Endothelial cell of umbilical vein (primary cell): ENCODE data around the gene CST8. TPM values are rescaled to one million over a fixed set of nuclear protein-coding genes. Genes with fewer than 3 reads are reported as not detected.

Source experiments
- BruUV-seq: library from RNA; stranded (reverse); fragments of 400-500 nt; replicated peaks from 2 replicates; lab custom pipeline; 2021; lab: Mats Ljungman, UMichigan
- CTCF ChIA-PET: fragments of 300-600, 350-600 bp; sonication (Branson Sonifier 250); formaldehyde crosslinking; loops from one replicate; lab custom pipeline; 2021; ENCODE audit warnings: antibody characterized with exemption, inconsistent platforms; lab: Charles Lee
- POLR2A ChIA-PET: fragments of 300-600, 350-600 bp; sonication (Branson Sonifier 250); formaldehyde crosslinking; loops from one replicate; lab custom pipeline; 2021; ENCODE audit warnings: antibody characterized with exemption, inconsistent platforms; lab: Charles Lee
- DNase-seq: peaks from one replicate; pipeline ENCODE4 v3.0.0-alpha.2; 2011; ENCODE audit warnings: low read depth, low spot score
- FAIRE-seq: peaks from 2 replicates; lab custom pipeline; 2011; peaks lifted over from hg19 to GRCh38; lab: Jason Lieb, UNC
- H2AFZ ChIP-seq: 2 replicates; pipeline ENCODE4 v1.6.0; 2012; ENCODE audit warnings: low read depth, low read length, control low read depth, inconsistent platforms
- H3K27ac ChIP-seq: 2 replicates; pipeline ENCODE4 v1.5.1; 2011; ENCODE audit warnings: low read depth, mild to moderate bottlenecking, control low read depth, low read length, moderate library complexity; ENCODE audit not compliant: insufficient read depth
- H3K27me3 ChIP-seq, 2 experiments: 2 replicates each; pipeline versions ENCODE4 v1.6.0 to v1.6.1; 2011; ENCODE audit warnings: low read length in 2 of 2, mixed read lengths in 1 of 2; ENCODE audit not compliant: control insufficient read depth in 2 of 2, insufficient read depth in 2 of 2
- H3K36me3 ChIP-seq, 2 experiments: 2 replicates in 1 of 2; 3 replicates in 1 of 2; pipeline ENCODE4 v1.5.1; 2011; ENCODE audit warnings: low read length in 2 of 2, mild to moderate bottlenecking in 1 of 2, moderate library complexity in 1 of 2; ENCODE audit not compliant: control insufficient read depth in 2 of 2, insufficient read depth in 2 of 2; ENCODE audit errors: extremely low read depth in 1 of 2
- H3K4me1 ChIP-seq: 3 replicates; pipeline ENCODE4 v1.5.1; 2011; ENCODE audit warnings: mild to moderate bottlenecking, low read length; ENCODE audit not compliant: control insufficient read depth, insufficient read depth; ENCODE audit errors: extremely low read depth
- H3K4me2 ChIP-seq: 2 replicates; pipeline ENCODE4 v1.6.1; 2011; ENCODE audit warnings: low read length, control low read depth, mixed read lengths; ENCODE audit not compliant: insufficient read depth
- H3K4me3 ChIP-seq, 3 experiments: fragments of 200-600 bp in 1 of 3; sonication (generic), shearing (Covaris generic) in 1 of 3; replicated peaks in 1 of 3; 2 replicates each; pipeline ENCODE4 v1.5.1; 2011 to 2016; ENCODE audit warnings: control low read depth in 3 of 3, low read length in 3 of 3, mild to moderate bottlenecking in 2 of 3, inconsistent platforms in 1 of 3, low read depth in 1 of 3, moderate library complexity in 1 of 3; ENCODE audit not compliant: insufficient read depth in 1 of 3
- H3K79me2 ChIP-seq: 2 replicates; pipeline ENCODE4 v1.6.0; 2012; ENCODE audit warnings: low read length, inconsistent platforms; ENCODE audit not compliant: control insufficient read depth, insufficient read depth
- H3K9ac ChIP-seq: replicated peaks from 2 replicates; pipeline ENCODE3; 2011; ENCODE audit warnings: low read length, control low read depth; ENCODE audit not compliant: insufficient read depth; ENCODE audit errors: extremely low read depth
- H3K9me1 ChIP-seq: replicated peaks from 3 replicates; pipeline ENCODE4 v1.6.0; 2011; ENCODE audit warnings: mild to moderate bottlenecking, low read length; ENCODE audit not compliant: control insufficient read depth, insufficient read depth; ENCODE audit errors: extremely low read depth
- H3K9me3 ChIP-seq: replicated peaks from 2 replicates; pipeline ENCODE4 v1.5.1; 2012; ENCODE audit warnings: low read length, inconsistent platforms; ENCODE audit not compliant: control insufficient read depth, insufficient read depth
- H4K20me1 ChIP-seq: replicated peaks from 2 replicates; pipeline ENCODE3; 2011; ENCODE audit warnings: mild to moderate bottlenecking, low read length; ENCODE audit not compliant: control insufficient read depth, insufficient read depth; ENCODE audit errors: extremely low read depth
- EZH2 ChIP-seq: IDR thresholded peaks from 2 replicates; pipeline ENCODE4 v1.6.1; 2012; ENCODE audit warnings: borderline replicate concordance, low read depth, mild to moderate bottlenecking, moderate library complexity, low read length, inconsistent platforms; ENCODE audit not compliant: severe bottlenecking
- FOS ChIP-seq: IDR thresholded peaks from 2 replicates; pipeline ENCODE4 v1.6.1; 2011; ENCODE audit warnings: mild to moderate bottlenecking, low read length, moderate library complexity, borderline replicate concordance; ENCODE audit not compliant: insufficient read depth
- GATA2 ChIP-seq: IDR thresholded peaks from 2 replicates; pipeline ENCODE4 v1.7.0; 2011; ENCODE audit warnings: low read depth, mild to moderate bottlenecking, moderate library complexity, mixed read lengths, low read length; ENCODE audit not compliant: insufficient read length, insufficient read depth
- JUN ChIP-seq: IDR thresholded peaks from 2 replicates; pipeline ENCODE4 v1.6.1; 2011; ENCODE audit warnings: borderline replicate concordance, low read depth; ENCODE audit not compliant: insufficient read length, insufficient read depth
- MYC ChIP-seq: IDR thresholded peaks from one replicate; pipeline ENCODE4 v1.6.1; 2011; ENCODE audit warnings: mild to moderate bottlenecking, low read depth, low read length
- POLR2A ChIP-seq: IDR thresholded peaks from 2 replicates; pipeline ENCODE4 v1.6.1; 2012; ENCODE audit warnings: low read depth, mild to moderate bottlenecking, control low read depth, low read length
- dilution Hi-C: fragments of 300-500 bp; cut with MboI; formaldehyde crosslinking; loops from one replicate; pipeline ENCODE4 v1.15.0; 2019; ENCODE audit warnings: low sequenced_read_pairs; ENCODE audit not compliant: extremely low pct_ligation_motif_present
- intact Hi-C: fragments of 100-400 bp; cut with micrococcal nuclease; formaldehyde crosslinking; loops from one replicate; pipeline ENCODE4 v1.10.0; 2022
- polyA plus RNA-seq, 4 experiments: library from polyadenylated mRNA; depleted of rRNA in 3 of 4; stranded (reverse) in 3 of 4; unstranded in 1 of 4; fragments of >200 nt; gene quantifications; 2 replicates each; pipeline versions ENCODE4 v1.2.1 to v1.2.3, GENCODE V29; 2011 to 2012; ENCODE audit warnings: missing spikeins in 1 of 4
- total RNA-seq: library from RNA; stranded (reverse); gene quantifications from 2 replicates; pipeline ENCODE4 v1.2.3, GENCODE V29; 2021
- TF ChIP-seq, protein P1 (sequence below), 2 donors: IDR thresholded peaks; 1 replicate in 1 of 2; 2 replicates in 1 of 2; pipeline ENCODE4 v1.5.1; 2011; ENCODE audit warnings: low read length in 2 of 2, mild to moderate bottlenecking in 2 of 2, moderate library complexity in 2 of 2, control low read depth in 1 of 2, inconsistent platforms in 1 of 2, low read depth in 1 of 2; ENCODE audit not compliant: insufficient read depth in 1 of 2; ENCODE audit errors: extremely low read depth in 1 of 2

CST8 gene
- total and polyA plus RNA-seq, 2 donors (not counting 3 experiments of a cell fraction or from before 2014, with no cell fraction given), result not detected

DNA sequence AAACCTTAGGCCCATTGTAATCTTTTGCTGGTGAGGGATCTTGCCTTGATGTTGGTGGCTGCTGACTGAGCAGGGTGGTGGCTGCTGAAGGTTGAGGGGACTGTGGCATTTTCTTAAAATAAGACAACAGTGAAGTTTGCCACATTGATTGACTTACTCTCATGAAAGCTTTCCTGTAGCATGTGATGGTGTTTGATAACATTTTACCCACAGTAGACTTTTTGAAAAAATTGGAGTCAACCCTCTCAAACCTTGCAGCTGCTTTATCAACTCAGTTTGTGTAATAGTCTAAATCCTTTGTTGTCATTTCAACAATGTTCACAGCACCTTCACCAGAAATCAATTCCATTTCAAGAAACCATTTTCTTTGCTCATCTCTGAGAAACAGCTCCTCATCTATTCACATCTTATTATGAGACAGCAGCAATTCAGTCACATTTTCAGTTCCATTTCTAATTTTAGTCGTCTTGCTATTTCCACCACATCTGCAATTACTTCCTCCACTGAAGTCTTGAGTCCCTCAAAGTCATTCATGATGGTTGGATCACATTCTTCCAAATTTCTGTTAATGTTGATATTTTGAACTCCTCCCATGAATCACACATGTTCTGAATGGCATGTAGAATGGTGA, 40.1 kb downstream of the CST8 start:
- dilution Hi-C loops, result no loop called here

DNA sequence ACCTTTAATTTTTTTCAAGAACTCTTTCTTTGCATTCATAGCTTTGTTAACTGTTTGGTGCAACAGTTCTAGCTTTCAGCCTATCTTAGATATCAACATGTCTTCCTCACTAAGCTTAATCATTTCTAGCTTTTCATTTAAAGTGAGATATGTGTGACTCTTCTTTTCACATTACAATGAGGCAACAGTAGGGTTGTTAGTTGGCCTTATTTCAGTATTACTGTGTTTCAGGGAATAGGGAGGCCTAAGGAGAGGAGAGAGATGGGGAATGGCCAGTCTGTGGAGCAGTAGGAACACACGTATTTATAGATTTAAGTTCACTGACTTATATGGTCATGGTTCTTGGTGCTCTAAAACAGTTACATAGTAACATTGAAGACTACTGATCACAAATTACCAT, 41.6 kb downstream of the CST8 start:
- Histone ChIP-seq H4K20me1 (no peaks in the 10 kb centered on the region), H3K27ac (no peak overlapping the region), H2AFZ (no peak overlapping the region), H3K9me1 (no peaks in the 10 kb centered on the region), H3K4me2 (no peak overlapping the region), H3K9ac (no peak overlapping the region), H3K79me2 (no peaks in the 10 kb centered on the region), H3K4me1 (no peaks in the 10 kb centered on the region), H3K4me3 (no peak overlapping the region), H3K27me3 (no peaks in the 10 kb centered on the region), H3K36me3 (no peaks in the 10 kb centered on the region), H3K9me3 (no peaks in the 10 kb centered on the region)
- dilution Hi-C loops (no loop called here), intact Hi-C loops (no loop called here)
- CTCF ChIA-PET, result no interaction called here
- BruUV-seq, result no TSS peak
- FAIRE-seq (no peak), DNase-seq (no peak)
- TF ChIP-seq MYC (no peak), JUN (no peak), EZH2 (no peak), GATA2 (no peak), FOS (no peak), POLR2A (no peak)
- TF ChIP-seq, protein P1, sequence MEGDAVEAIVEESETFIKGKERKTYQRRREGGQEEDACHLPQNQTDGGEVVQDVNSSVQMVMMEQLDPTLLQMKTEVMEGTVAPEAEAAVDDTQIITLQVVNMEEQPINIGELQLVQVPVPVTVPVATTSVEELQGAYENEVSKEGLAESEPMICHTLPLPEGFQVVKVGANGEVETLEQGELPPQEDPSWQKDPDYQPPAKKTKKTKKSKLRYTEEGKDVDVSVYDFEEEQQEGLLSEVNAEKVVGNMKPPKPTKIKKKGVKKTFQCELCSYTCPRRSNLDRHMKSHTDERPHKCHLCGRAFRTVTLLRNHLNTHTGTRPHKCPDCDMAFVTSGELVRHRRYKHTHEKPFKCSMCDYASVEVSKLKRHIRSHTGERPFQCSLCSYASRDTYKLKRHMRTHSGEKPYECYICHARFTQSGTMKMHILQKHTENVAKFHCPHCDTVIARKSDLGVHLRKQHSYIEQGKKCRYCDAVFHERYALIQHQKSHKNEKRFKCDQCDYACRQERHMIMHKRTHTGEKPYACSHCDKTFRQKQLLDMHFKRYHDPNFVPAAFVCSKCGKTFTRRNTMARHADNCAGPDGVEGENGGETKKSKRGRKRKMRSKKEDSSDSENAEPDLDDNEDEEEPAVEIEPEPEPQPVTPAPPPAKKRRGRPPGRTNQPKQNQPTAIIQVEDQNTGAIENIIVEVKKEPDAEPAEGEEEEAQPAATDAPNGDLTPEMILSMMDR (IDR thresholded peaks at IDR 0.05; ENCODE audit: extremely low read depth in 1 of 2, insufficient read depth in 1 of 2, low read depth in 1 of 2, low read length in 2 of 2), result no peak
- POLR2A ChIA-PET, result no interaction called here

More for the DNA sequence above, 40.1 kb downstream of the CST8 start:
- no peaks in the 10 kb centered on the region for H3K79me2 ChIP-seq
- H3K9me1 ChIP-seq, result no peaks in the 10 kb centered on the region
- CTCF ChIA-PET, result interaction anchor here (1.4 kb wide), 1 partner anchor 9 kb away, joined by 4 read pairs; no protein-coding TSS in a partner anchor
- H3K4me2 ChIP-seq, result no peak overlapping the region
- no TSS peak for BruUV-seq
- H3K9ac ChIP-seq, result no peak overlapping the region
- TF ChIP-seq EZH2 (no peak), MYC (no peak), POLR2A (no peak), JUN (no peak)
- TF ChIP-seq, protein P1 (IDR thresholded peaks at IDR 0.05; ENCODE audit: extremely low read depth in 1 of 2, insufficient read depth in 1 of 2, low read depth in 1 of 2, low read length in 2 of 2), result no peak
- H3K4me1 ChIP-seq, result no peaks in the 10 kb centered on the region
- intact Hi-C loops, result no loop called here
- FAIRE-seq, result no peak
- no peaks in the 10 kb centered on the region for H3K27me3 ChIP-seq
- no peaks in the 10 kb centered on the region for H3K36me3 ChIP-seq
- no peaks in the 10 kb centered on the region for H3K9me3 ChIP-seq
- no peak overlapping the region for H2AFZ ChIP-seq
- no peak overlapping the region for H3K4me3 ChIP-seq
- H3K27ac ChIP-seq, result no peak overlapping the region
- H4K20me1 ChIP-seq, result no peaks in the 10 kb centered on the region
- DNase-seq, result no peak
- POLR2A ChIA-PET, result no interaction called here
